Measurements from ENCODE around the gene BRD3OS.

Gene BRD3OS

GRCh38 chr9:133978226-133978898 is 46.9 kb upstream of the BRD3OS start:
- DNase-seq: no peak
- no peaks in the 10 kb centered on the region for H3K27me3 Mint-ChIP-seq (ENCODE audit: low read depth, poor library complexity)
- H3K9me3 Mint-ChIP-seq: no peaks in the 10 kb centered on the region
- H3K4me3 Mint-ChIP-seq: no peak overlapping the region
- TF ChIP-seq CTCF (IDR thresholded peaks at IDR 0.05): no peak
- peaks cover 81% of the 10 kb centered on the region for H3K4me1 Mint-ChIP-seq
- H3K27ac Mint-ChIP-seq: peak overlapping the region; percentile 71
- no peaks in the 10 kb centered on the region for H3K36me3 Mint-ChIP-seq (ENCODE audit: low read depth)

GRCh38 chr9:133978899-133979272 is 46.4 kb upstream of the BRD3OS start:
- Mint-ChIP-seq H3K27me3 (ENCODE audit: low read depth, poor library complexity) (no peaks in the 10 kb centered on the region), H3K4me1 (peaks cover 81% of the 10 kb centered on the region), H3K4me3 (no peak overlapping the region), H3K36me3 (ENCODE audit: low read depth) (no peaks in the 10 kb centered on the region), H3K27ac (no peak overlapping the region), H3K9me3 (no peaks in the 10 kb centered on the region)
- DNase-seq: no peak
- no peak for TF ChIP-seq CTCF (IDR thresholded peaks at IDR 0.05)

GRCh38 chr9:133979273-133979920 is 45.9 kb upstream of the BRD3OS start:
- TF ChIP-seq CTCF (IDR thresholded peaks at IDR 0.05): no peak
- peak overlapping the region; percentile 84 for H3K27ac Mint-ChIP-seq
- H3K36me3 Mint-ChIP-seq (ENCODE audit: low read depth): no peaks in the 10 kb centered on the region
- peak; percentile 57 for DNase-seq
- H3K4me3 Mint-ChIP-seq: no peak overlapping the region
- no peaks in the 10 kb centered on the region for H3K27me3 Mint-ChIP-seq (ENCODE audit: low read depth, poor library complexity)
- H3K4me1 Mint-ChIP-seq: peaks cover 78% of the 10 kb centered on the region
- no peaks in the 10 kb centered on the region for H3K9me3 Mint-ChIP-seq

GRCh38 chr9:133979921-133980863 is 45.1 kb upstream of the BRD3OS start:
- H3K27ac Mint-ChIP-seq: peak overlapping the region; percentile 84
- H3K9me3 Mint-ChIP-seq: no peaks in the 10 kb centered on the region
- H3K4me1 Mint-ChIP-seq: peaks cover 71% of the 10 kb centered on the region
- TF ChIP-seq CTCF (IDR thresholded peaks at IDR 0.05): no peak
- H3K36me3 Mint-ChIP-seq (ENCODE audit: low read depth): no peaks in the 10 kb centered on the region
- H3K4me3 Mint-ChIP-seq: no peak overlapping the region
- DNase-seq: no peak
- H3K27me3 Mint-ChIP-seq (ENCODE audit: low read depth, poor library complexity): no peaks in the 10 kb centered on the region

- H3K9me3 Mint-ChIP-seq: no peaks in the 10 kb centered on the region
- no peak overlapping the region for H3K27ac Mint-ChIP-seq
- no peak for DNase-seq
- no peak overlapping the region for H3K4me3 Mint-ChIP-seq
- no peaks in the 10 kb centered on the region for H3K36me3 Mint-ChIP-seq (ENCODE audit: low read depth)
- no peaks in the 10 kb centered on the region for H3K27me3 Mint-ChIP-seq (ENCODE audit: low read depth, poor library complexity)
- H3K4me1 Mint-ChIP-seq: peaks cover 70% of the 10 kb centered on the region
- TF ChIP-seq CTCF (IDR thresholded peaks at IDR 0.05): no peak
Measured at GRCh38 chr9:133980864-133981588, 44.3 kb upstream of the BRD3OS start.

Measured in nephron progenitor cell (in vitro differentiated cells).